PC-9 (cell line): ENCODE results near the gene EVI5. TPM values are rescaled to one million over a fixed set of nuclear protein-coding genes. Genes with fewer than 3 reads are reported as not detected.

Experiments
- BruUV-seq: library from RNA; stranded (reverse); fragments of 400-500 nt; replicated peaks from 2 replicates; lab custom pipeline; 2021; lab: Mats Ljungman, UMichigan
- CTCF ChIA-PET: fragments of 300-600 bp; sonication (Branson Sonifier 250); formaldehyde crosslinking; loops from one replicate; lab custom pipeline; 2022; ENCODE audit warnings: antibody characterized with exemption; lab: Charles Lee
- POLR2A ChIA-PET: fragments of 300-600 bp; sonication (Branson Sonifier 250); formaldehyde crosslinking; loops from one replicate; lab custom pipeline; 2022; ENCODE audit warnings: antibody characterized with exemption; ENCODE audit not compliant: unreplicated experiment; lab: Charles Lee
- DNase-seq, 2 experiments: peaks; one replicate each; pipeline versions ENCODE4 v3.0.0 to v3.0.0-alpha.2; 2015 to 2022; ENCODE audit warnings: mixed read lengths in 1 of 2
- H2AFZ ChIP-seq: fragments of 200-600 bp; sonication (generic); 2 replicates; pipeline ENCODE4 v1.8.1; 2017; ENCODE audit warnings: antibody characterized with exemption
- H3F3A ChIP-seq: fragments of 200-600 bp; sonication (generic); 2 replicates; pipeline ENCODE4 v1.8.1; 2017; ENCODE audit warnings: antibody characterized with exemption, mild to moderate bottlenecking, low read depth; ENCODE audit not compliant: insufficient read depth
- H3K27ac ChIP-seq: fragments of 200-600 bp; sonication (generic); 2 replicates; pipeline ENCODE4 v1.6.1; 2016; ENCODE audit warnings: mixed run types
- H3K27me3 ChIP-seq: fragments of 200-600 bp; sonication (generic); 2 replicates; pipeline ENCODE4 v1.6.1; 2016; ENCODE audit warnings: low read depth, mixed run types; ENCODE audit not compliant: insufficient read depth
- H3K36me3 ChIP-seq: fragments of 200-600 bp; sonication (generic); 2 replicates; pipeline ENCODE4 v1.6.1; 2016; ENCODE audit warnings: low read depth, mixed run types
- H3K4me1 ChIP-seq: fragments of 200-600 bp; sonication (generic); replicated peaks from 2 replicates; pipeline ENCODE4 v1.6.1; 2016; ENCODE audit warnings: mixed run types; ENCODE audit not compliant: insufficient read depth
- H3K4me2 ChIP-seq: fragments of 200-600 bp; sonication (generic); 2 replicates; pipeline ENCODE4 v1.6.1; 2017; ENCODE audit warnings: mixed run types
- H3K4me3 ChIP-seq: fragments of 200-600 bp; sonication (generic); 2 replicates; pipeline ENCODE4 v1.6.1; 2016; ENCODE audit warnings: mixed run types
- H3K79me2 ChIP-seq: fragments of 200-600 bp; sonication (generic); 2 replicates; pipeline ENCODE4 v1.6.1; 2017; ENCODE audit warnings: low read depth, mixed run types
- H3K9me2 ChIP-seq: fragments of 200-600 bp; sonication (generic); 2 replicates; pipeline ENCODE4 v1.8.1; 2017; ENCODE audit warnings: mild to moderate bottlenecking; ENCODE audit not compliant: insufficient read depth
- H3K9me3 ChIP-seq: fragments of 200-600 bp; sonication (generic); 2 replicates; pipeline ENCODE4 v1.8.1; 2016; ENCODE audit warnings: low read depth; ENCODE audit not compliant: insufficient read depth
- H4K20me1 ChIP-seq: fragments of 200-600 bp; sonication (generic); 2 replicates; pipeline ENCODE4 v1.8.1; 2017; ENCODE audit not compliant: insufficient read depth
- EZH2 ChIP-seq: fragments of 200-600 bp; sonication (generic); IDR thresholded peaks from 2 replicates; pipeline ENCODE4 v1.8.0; 2017; ENCODE audit warnings: antibody characterized with exemption, low read depth
- intact Hi-C: fragments of 100-400 bp; cut with micrococcal nuclease; formaldehyde crosslinking; loops from one replicate; pipeline ENCODE4 v1.10.0; 2022; ENCODE audit not compliant: unreplicated experiment
- total RNA-seq: library from RNA; stranded (reverse); gene quantifications from 2 replicates; pipeline ENCODE4 v1.2.3, GENCODE V29; 2021
- TF ChIP-seq, protein P1 (sequence below): fragments of 200-600 bp; sonication (generic); conservative IDR thresholded peaks from 2 replicates; pipeline ENCODE4 v1.6.1; 2017; ENCODE audit warnings: mixed run types, antibody characterized with exemption, mild to moderate bottlenecking, moderate library complexity

Gene EVI5
- total RNA-seq, 1 experiment from 2014 or later = 32.0 TPM

DNA sequence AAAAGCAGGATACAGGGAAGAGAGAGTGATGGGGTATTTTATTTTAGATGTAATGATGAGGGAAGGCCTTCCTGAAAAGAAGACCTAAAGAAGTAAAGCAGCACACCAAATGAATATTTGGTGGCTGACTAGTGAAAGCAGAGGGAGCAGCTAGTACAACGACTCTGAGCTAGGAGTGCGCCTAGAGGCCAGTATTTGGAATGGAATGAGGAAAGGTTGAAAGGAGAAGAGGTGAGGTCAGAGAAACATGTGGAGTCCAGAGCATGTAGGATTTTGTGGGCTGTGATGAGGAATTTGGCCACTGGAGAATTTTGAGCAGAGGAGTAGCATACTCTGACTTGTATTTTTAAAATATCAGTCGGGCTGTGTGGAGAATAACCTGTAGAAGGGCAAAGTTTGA is 35.1 kb upstream of the EVI5 start:
- no peak for TF ChIP-seq EZH2
- TF ChIP-seq, protein P1, sequence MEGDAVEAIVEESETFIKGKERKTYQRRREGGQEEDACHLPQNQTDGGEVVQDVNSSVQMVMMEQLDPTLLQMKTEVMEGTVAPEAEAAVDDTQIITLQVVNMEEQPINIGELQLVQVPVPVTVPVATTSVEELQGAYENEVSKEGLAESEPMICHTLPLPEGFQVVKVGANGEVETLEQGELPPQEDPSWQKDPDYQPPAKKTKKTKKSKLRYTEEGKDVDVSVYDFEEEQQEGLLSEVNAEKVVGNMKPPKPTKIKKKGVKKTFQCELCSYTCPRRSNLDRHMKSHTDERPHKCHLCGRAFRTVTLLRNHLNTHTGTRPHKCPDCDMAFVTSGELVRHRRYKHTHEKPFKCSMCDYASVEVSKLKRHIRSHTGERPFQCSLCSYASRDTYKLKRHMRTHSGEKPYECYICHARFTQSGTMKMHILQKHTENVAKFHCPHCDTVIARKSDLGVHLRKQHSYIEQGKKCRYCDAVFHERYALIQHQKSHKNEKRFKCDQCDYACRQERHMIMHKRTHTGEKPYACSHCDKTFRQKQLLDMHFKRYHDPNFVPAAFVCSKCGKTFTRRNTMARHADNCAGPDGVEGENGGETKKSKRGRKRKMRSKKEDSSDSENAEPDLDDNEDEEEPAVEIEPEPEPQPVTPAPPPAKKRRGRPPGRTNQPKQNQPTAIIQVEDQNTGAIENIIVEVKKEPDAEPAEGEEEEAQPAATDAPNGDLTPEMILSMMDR = no peak; the same call in 1 of the 2 replicates
- H3K4me1 ChIP-seq = peaks cover 42% of the 10 kb centered on the region
- intact Hi-C loops = no loop called here
- H3K27ac ChIP-seq = peak overlapping the region; percentile 14
- ChIA-PET POLR2A (interaction anchor here (0.6 to 0.7 kb wide), 2 partner anchors 17 to 71 kb away, joined by 3 to 5 read pairs; no protein-coding TSS in a partner anchor), CTCF (interaction anchor here (0.7 kb wide), 1 partner anchor 66 kb away, joined by 3 read pairs; no protein-coding TSS in a partner anchor)
- peak overlapping the region; percentile 23 for H2AFZ ChIP-seq
- DNase-seq = peak; percentile 39 to 82
- no peaks in the 10 kb centered on the region for H3K9me3 ChIP-seq
- H3K4me2 ChIP-seq = peak overlapping the region; percentile 26
- H3K9me2 ChIP-seq = no peaks in the 10 kb centered on the region
- H4K20me1 ChIP-seq = no peaks in the 10 kb centered on the region
- H3K4me3 ChIP-seq = no peak overlapping the region
- no TSS peak for BruUV-seq
- no peaks in the 10 kb centered on the region for H3K27me3 ChIP-seq
- no peaks in the 10 kb centered on the region for H3K36me3 ChIP-seq
- H3F3A ChIP-seq = peaks cover 36% of the 10 kb centered on the region
- no peaks in the 10 kb centered on the region for H3K79me2 ChIP-seq

DNA sequence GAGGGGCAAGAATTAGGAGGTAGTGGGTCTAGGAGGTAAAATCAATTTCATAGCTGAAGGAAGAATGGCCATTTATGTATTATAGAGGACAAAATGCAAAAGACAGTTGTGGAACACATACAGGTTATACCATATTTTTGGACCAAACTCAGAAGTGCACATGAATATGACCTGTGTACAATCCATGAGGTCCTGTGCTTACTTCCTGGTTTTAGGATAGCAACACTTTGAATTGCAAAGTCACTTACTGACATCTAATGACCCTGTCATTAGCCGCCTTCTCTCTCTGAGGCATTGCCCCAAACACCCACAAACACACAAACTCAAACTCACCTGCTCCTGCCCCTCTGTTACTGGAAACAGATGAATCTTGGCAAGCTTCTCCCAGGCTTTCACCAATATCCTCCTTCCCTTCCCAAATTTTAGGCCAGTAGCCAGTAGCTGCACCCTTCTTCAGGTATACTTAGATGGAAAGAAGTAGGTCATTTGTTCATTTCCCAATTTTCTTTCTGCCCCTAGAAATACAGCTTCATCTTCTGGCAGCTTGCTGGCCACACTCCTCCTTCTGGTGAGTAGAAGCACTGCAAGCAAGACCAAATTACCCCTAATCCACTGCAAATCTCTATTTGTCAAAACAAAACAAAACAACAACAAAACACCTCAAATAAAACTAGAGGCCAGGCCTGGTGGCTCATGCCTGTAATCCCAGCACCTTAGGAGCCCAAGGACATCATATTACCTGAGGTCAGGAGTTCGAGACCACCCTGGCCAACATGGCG is 33.3 kb upstream of the EVI5 start:
- H3K27ac ChIP-seq = peak overlapping the region; percentile 31; the same call in 1 of the 2 replicates
- CTCF ChIA-PET = interaction anchor here (0.5 to 1.9 kb wide), 4 partner anchors 23 to 69 kb away, joined by 3 to 10 read pairs (median 3); no protein-coding TSS in a partner anchor
- intact Hi-C loops = no loop called here
- H3K4me2 ChIP-seq = peak overlapping the region; percentile 39; the same call in 1 of the 2 replicates
- no peaks in the 10 kb centered on the region for H3K27me3 ChIP-seq
- H3F3A ChIP-seq = peaks cover 28% of the 10 kb centered on the region
- H3K79me2 ChIP-seq = no peaks in the 10 kb centered on the region
- H3K4me1 ChIP-seq = peaks cover 40% of the 10 kb centered on the region
- BruUV-seq = no TSS peak
- H3K4me3 ChIP-seq = no peak overlapping the region
- H3K36me3 ChIP-seq = no peaks in the 10 kb centered on the region
- no peak overlapping the region for H2AFZ ChIP-seq
- no peaks in the 10 kb centered on the region for H3K9me2 ChIP-seq
- TF ChIP-seq, protein P1 = peak; percentile 79
- no peak for TF ChIP-seq EZH2
- H3K9me3 ChIP-seq = no peaks in the 10 kb centered on the region
- H4K20me1 ChIP-seq = no peaks in the 10 kb centered on the region
- POLR2A ChIA-PET = interaction anchor here (1.0 kb wide), 1 partner anchor 25 kb away, joined by 6 read pairs; no protein-coding TSS in a partner anchor
- DNase-seq = peak in 1 of 2 experiments; percentile 34

- Histone ChIP-seq H3K36me3 (no peaks in the 10 kb centered on the region), H3K27ac (peak overlapping the region; percentile 31), H3K4me2 (peak overlapping the region; percentile 39), H3K79me2 (no peaks in the 10 kb centered on the region), H3K9me2 (no peaks in the 10 kb centered on the region), H3K4me1 (peaks cover 30% of the 10 kb centered on the region), H3K9me3 (no peaks in the 10 kb centered on the region), H3F3A (peaks cover 20% of the 10 kb centered on the region), H3K27me3 (no peaks in the 10 kb centered on the region), H3K4me3 (no peak overlapping the region), H2AFZ (peak overlapping the region; percentile 56), H4K20me1 (no peaks in the 10 kb centered on the region)
- POLR2A ChIA-PET = no interaction called here
- BruUV-seq = no TSS peak
- TF ChIP-seq EZH2 = no peak
- TF ChIP-seq, protein P1 = no peak
- CTCF ChIA-PET = interaction anchor here (1.9 kb wide), 1 partner anchor 68 kb away, joined by 10 read pairs; no protein-coding TSS in a partner anchor
- DNase-seq = peak in 1 of 2 experiments; percentile 79
- intact Hi-C loops = no loop called here
Measured at GRCh38 chr1:92817137-92817697, 32.3 kb upstream of the EVI5 start.
